Endodermal cell (in vitro differentiated cells): ENCODE results near the gene SFMBT2. TPM values are rescaled to one million over a fixed set of nuclear protein-coding genes. Genes with fewer than 3 reads are reported as not detected.

Experiments used
- DNase-seq: peaks from one replicate; pipeline ENCODE4 v3.0.0-alpha.2; 2017
- H3K27ac ChIP-seq: 2 replicates; pipeline ENCODE4 v1.5.1; 2013; ENCODE audit warnings: mild to moderate bottlenecking, low read depth, low read length, moderate library complexity
- H3K27me3 ChIP-seq: 2 replicates; pipeline ENCODE4 v1.6.1; 2013; ENCODE audit warnings: mild to moderate bottlenecking, low read length, moderate library complexity; ENCODE audit not compliant: insufficient read depth, control insufficient read depth, poor library complexity, severe bottlenecking
- H3K36me3 ChIP-seq: 2 replicates; pipeline ENCODE4 v1.7.0; 2013; ENCODE audit warnings: mild to moderate bottlenecking, low read length, moderate library complexity; ENCODE audit not compliant: control insufficient read depth, insufficient read depth
- H3K4me1 ChIP-seq: one replicate; pipeline ENCODE4 v1.7.0; 2013; ENCODE audit warnings: low read length; ENCODE audit not compliant: control insufficient read depth, insufficient read depth
- H3K4me3 ChIP-seq: 2 replicates; pipeline ENCODE4 v1.5.1; 2013; ENCODE audit warnings: mild to moderate bottlenecking, low read length, moderate library complexity
- H3K9ac ChIP-seq: 2 replicates; pipeline ENCODE4 v1.6.1; 2013; ENCODE audit warnings: mild to moderate bottlenecking, low read length, moderate library complexity; ENCODE audit not compliant: poor library complexity, severe bottlenecking; ENCODE audit errors: extremely low read depth
- H3K9me3 ChIP-seq: 2 replicates; pipeline ENCODE4 v1.6.1; 2013; ENCODE audit warnings: mild to moderate bottlenecking, low read length, moderate library complexity; ENCODE audit not compliant: control insufficient read depth
- H3K27ac Mint-ChIP-seq: 2 replicates; pipeline ENCODE4 v1.8.0; 2020; ENCODE audit warnings: mixed read lengths
- H3K27me3 Mint-ChIP-seq: 2 replicates; pipeline ENCODE4 v1.8.0; 2021; ENCODE audit warnings: mild to moderate bottlenecking, mixed read lengths; ENCODE audit not compliant: insufficient read depth
- H3K36me3 Mint-ChIP-seq: 2 replicates; pipeline ENCODE4 v1.8.0; 2020; ENCODE audit warnings: low read depth, mixed read lengths
- H3K4me1 Mint-ChIP-seq: 2 replicates; pipeline ENCODE4 v1.8.0; 2020; ENCODE audit warnings: mixed read lengths
- H3K4me3 Mint-ChIP-seq: 2 replicates; pipeline ENCODE4 v1.8.0; 2020; ENCODE audit warnings: mild to moderate bottlenecking, moderate library complexity, mixed read lengths
- H3K9me3 Mint-ChIP-seq: 2 replicates; pipeline ENCODE4 v1.8.0; 2020; ENCODE audit warnings: mild to moderate bottlenecking, mixed read lengths
- CTCF ChIP-seq: fragments of 200-600 bp; sonication (generic); conservative IDR thresholded peaks from 2 replicates; pipeline ENCODE4 v1.5.0; 2021; ENCODE audit warnings: antibody characterized with exemption, mild to moderate bottlenecking
- WGBS, 2 experiments: methylation state at CpG; one replicate each; pipeline versions ENCODE4 v1.1.5 to v1.1.7; 2013; ENCODE audit warnings: missing lambda C conversion rate in 2 of 2, mixed read lengths in 1 of 2; ENCODE audit not compliant: insufficient coverage in 1 of 2, insufficient read length in 1 of 2; 5-methylcytosine and 5-hydroxymethylcytosine counted together
- total RNA-seq, 2 donors: library from RNA; stranded (reverse); fragmentation: NEBNext Ultra II Directional in 1 of 2; extraction: Animal tissue kit (Norgen Biotek cat#: 25700) in 1 of 2; gene quantifications; 2 replicates in 1 of 2; 3 replicates in 1 of 2; pipeline ENCODE4 v1.2.1, GENCODE V29; 2021

Gene SFMBT2
- total RNA-seq, 2 donors from 2014 or later = 3.9 to 5.3 TPM

- peak; percentile 83 for DNase-seq
- Mint-ChIP-seq H3K27ac (no peak overlapping the region), H3K4me3 (peak overlapping the region; percentile 76), H3K9me3 (no peaks in the 10 kb centered on the region), H3K4me1 (peaks cover 36% of the 10 kb centered on the region), H3K36me3 (no peaks in the 10 kb centered on the region), H3K27me3 (peaks cover 70% of the 10 kb centered on the region)
- H3K4me3 ChIP-seq = peak overlapping the region; percentile 94
- 0% methylated on average over 17 to 65 of the region's 65 CpGs for WGBS, 2 experiments
- H3K9me3 ChIP-seq = no peaks in the 10 kb centered on the region
- H3K36me3 ChIP-seq = no peaks in the 10 kb centered on the region
- no peaks in the 10 kb centered on the region for H3K4me1 ChIP-seq
- peaks cover 65% of the 10 kb centered on the region for H3K27me3 ChIP-seq
- TF ChIP-seq CTCF = peak; percentile 73
- no peak overlapping the region for H3K9ac ChIP-seq
- H3K27ac ChIP-seq = no peak overlapping the region
Observed at GRCh38 chr10:7408291-7409044, 2.4 kb downstream of the SFMBT2 start.

- 3 to 4% methylated on average over 45 to 77 of the region's 77 CpGs for WGBS, 2 experiments
- Mint-ChIP-seq H3K36me3 (no peaks in the 10 kb centered on the region), H3K9me3 (no peaks in the 10 kb centered on the region), H3K27me3 (peaks cover 61% of the 10 kb centered on the region), H3K4me1 (peaks cover 33% of the 10 kb centered on the region), H3K4me3 (peak overlapping the region; percentile 76), H3K27ac (no peak overlapping the region)
- no peaks in the 10 kb centered on the region for H3K9me3 ChIP-seq
- peak; percentile 71 for DNase-seq
- no peak for TF ChIP-seq CTCF
- H3K27me3 ChIP-seq = peaks cover 56% of the 10 kb centered on the region
- H3K4me3 ChIP-seq = peak overlapping the region; percentile 94
- no peaks in the 10 kb centered on the region for H3K36me3 ChIP-seq
- H3K27ac ChIP-seq = no peak overlapping the region
- no peaks in the 10 kb centered on the region for H3K4me1 ChIP-seq
- H3K9ac ChIP-seq = peak overlapping the region; percentile 23
Observed at GRCh38 chr10:7407368-7408290, 3.2 kb downstream of the SFMBT2 start.

- WGBS, 2 experiments = 30 to 48% methylated on average over 3 to 13 of the region's 14 CpGs
- no peak overlapping the region for H3K27ac Mint-ChIP-seq
- H3K36me3 Mint-ChIP-seq = no peaks in the 10 kb centered on the region
- H3K4me1 Mint-ChIP-seq = peaks cover 31% of the 10 kb centered on the region
- H3K9me3 Mint-ChIP-seq = no peaks in the 10 kb centered on the region
- H3K4me3 Mint-ChIP-seq = peak overlapping the region; percentile 76
- peaks cover 53% of the 10 kb centered on the region for H3K27me3 Mint-ChIP-seq
- peak overlapping the region; percentile 94 for H3K4me3 ChIP-seq
- H3K9me3 ChIP-seq = no peaks in the 10 kb centered on the region
- TF ChIP-seq CTCF = no peak
- H3K36me3 ChIP-seq = no peaks in the 10 kb centered on the region
- H3K27ac ChIP-seq = no peak overlapping the region
- peaks cover 48% of the 10 kb centered on the region for H3K27me3 ChIP-seq
- DNase-seq = peak; percentile 52
- H3K9ac ChIP-seq = peak overlapping the region; percentile 23
- H3K4me1 ChIP-seq = no peaks in the 10 kb centered on the region
Observed at GRCh38 chr10:7406712-7407333, 4.0 kb downstream of the SFMBT2 start.
